Coronary artery (tissue), 2 donors: ENCODE measurements around the gene LSG1.

Source experiments
- DNase-seq: peaks from one replicate; pipeline ENCODE4 v3.0.0-alpha.2; 2017; ENCODE audit warnings: low spot score
- H3K27ac ChIP-seq, 2 donors: fragments of 200-600 bp; sonication (generic); one replicate each; pipeline ENCODE4 v1.5.1; 2016 to 2019
- H3K4me3 ChIP-seq: fragments of 200-600 bp; sonication (generic); 2 replicates; pipeline ENCODE4 v1.5.1; 2016; ENCODE audit warnings: mild to moderate bottlenecking, moderate library complexity
- TF ChIP-seq, protein P1 (sequence below): fragments of 200-600 bp; sonication (generic); IDR thresholded peaks from one replicate; pipeline ENCODE4 v1.5.1; 2019; ENCODE audit warnings: antibody characterized with exemption

LSG1 gene

DNA sequence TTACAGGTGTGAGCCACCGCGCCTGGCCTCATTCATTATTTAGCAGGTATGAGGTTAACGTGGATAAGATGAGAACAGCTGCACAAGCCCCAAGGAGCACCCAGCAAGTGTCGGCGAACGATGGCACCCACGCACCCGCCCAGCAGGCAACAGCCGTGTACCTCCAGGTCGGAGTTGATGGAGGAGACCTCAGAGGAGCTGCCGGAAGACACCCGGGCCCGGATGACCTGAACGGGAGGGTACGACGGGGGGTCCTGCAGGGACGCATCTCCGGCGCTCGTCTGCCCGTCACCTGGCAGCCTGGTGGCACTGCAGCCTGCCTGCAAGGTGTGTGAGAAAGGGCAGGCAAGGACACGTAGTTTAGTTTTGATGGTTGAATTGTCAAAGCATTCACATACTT, 67.9 kb downstream of the LSG1 start:
- TF ChIP-seq, protein P1, sequence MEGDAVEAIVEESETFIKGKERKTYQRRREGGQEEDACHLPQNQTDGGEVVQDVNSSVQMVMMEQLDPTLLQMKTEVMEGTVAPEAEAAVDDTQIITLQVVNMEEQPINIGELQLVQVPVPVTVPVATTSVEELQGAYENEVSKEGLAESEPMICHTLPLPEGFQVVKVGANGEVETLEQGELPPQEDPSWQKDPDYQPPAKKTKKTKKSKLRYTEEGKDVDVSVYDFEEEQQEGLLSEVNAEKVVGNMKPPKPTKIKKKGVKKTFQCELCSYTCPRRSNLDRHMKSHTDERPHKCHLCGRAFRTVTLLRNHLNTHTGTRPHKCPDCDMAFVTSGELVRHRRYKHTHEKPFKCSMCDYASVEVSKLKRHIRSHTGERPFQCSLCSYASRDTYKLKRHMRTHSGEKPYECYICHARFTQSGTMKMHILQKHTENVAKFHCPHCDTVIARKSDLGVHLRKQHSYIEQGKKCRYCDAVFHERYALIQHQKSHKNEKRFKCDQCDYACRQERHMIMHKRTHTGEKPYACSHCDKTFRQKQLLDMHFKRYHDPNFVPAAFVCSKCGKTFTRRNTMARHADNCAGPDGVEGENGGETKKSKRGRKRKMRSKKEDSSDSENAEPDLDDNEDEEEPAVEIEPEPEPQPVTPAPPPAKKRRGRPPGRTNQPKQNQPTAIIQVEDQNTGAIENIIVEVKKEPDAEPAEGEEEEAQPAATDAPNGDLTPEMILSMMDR = no peak
- H3K27ac ChIP-seq = no peak overlapping the region
- no peak overlapping the region for H3K4me3 ChIP-seq
- DNase-seq = peak; percentile 68

DNA sequence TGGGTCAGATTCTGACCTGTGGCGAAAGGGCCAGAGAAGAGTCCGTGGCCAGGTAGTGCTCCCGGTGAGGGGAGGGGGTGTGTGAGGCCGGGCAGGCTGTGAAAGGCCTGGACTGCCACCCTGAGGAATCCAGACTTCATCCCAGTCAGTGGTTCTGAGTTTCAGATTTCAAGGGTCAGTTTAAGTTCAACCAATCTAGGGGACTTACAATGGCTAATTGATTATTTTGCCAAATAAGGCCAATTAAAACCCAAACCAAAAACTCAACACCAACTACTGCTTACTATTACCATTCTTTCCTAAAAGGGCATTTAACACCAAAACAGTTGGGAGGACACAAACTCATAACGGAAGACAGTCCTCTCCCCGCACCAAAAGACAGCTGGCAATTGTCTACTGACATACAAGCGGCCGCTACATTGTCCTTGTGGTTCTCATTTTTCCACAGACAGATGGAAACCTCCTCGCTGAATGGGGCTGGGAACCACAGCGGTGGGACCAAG, 69.3 kb downstream of the LSG1 start:
- H3K27ac ChIP-seq = no peak overlapping the region
- TF ChIP-seq, protein P1 = no peak

DNA sequence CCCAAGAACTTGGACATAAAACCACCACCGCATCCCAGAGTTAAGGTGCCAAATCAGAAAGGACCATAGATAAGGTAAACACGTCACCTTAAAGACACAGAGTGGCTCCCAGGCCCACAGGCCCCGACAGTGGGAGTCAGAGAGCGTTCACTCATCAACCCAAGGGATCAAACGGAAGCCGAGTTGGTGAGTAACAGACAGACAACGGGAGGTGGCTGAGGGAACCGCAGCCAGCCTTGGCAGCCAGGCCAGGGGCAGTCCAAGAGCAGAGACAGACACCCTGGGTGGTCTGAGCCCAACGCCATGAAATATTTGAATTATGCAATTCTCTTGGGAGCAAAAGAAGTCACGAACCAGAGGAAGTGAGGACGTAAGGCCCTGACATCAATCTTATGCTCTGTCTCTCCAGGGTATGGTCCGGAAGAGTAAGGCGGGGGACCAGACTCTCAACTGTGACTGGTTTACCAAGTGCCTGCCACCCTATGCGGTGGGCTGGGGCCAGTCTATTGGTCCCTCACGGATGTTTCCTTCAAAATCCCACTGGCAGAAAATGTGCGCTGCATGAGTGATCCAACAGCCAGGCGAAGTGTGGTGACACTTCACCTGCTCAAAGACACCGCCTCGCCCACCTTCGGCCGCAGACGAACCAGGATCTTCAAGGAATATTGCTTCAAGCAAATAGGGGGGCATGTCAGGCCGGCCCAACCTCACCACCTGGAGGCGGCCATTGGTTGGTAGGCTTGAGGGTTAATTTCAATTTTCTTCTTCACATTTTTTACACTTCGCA, 73.0 kb downstream of the LSG1 start:
- H3K27ac ChIP-seq = no peak overlapping the region
- H3K4me3 ChIP-seq = no peak overlapping the region
- TF ChIP-seq, protein P1 = no peak
- DNase-seq = no peak

More for the DNA sequence above, 69.3 kb downstream of the LSG1 start:
- no peak for DNase-seq
- no peak overlapping the region for H3K4me3 ChIP-seq

DNA sequence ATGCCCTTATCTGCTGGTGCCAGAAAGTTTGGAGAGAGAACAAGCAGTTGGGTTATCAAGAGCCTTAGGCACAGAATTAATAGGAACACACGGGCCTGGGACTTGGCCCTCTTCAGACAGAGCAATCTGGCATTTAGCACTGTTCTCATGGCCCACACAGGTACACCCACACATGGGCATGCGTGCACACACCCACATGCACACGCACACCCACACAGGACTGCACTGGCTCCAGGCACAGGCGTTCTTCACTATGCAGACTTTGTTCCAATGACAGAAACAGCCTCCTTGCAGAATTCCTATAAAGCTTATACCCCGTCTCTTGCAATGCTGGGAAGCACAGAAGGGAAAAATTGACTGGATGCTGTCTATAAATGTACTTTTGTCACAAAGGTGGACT, 75.1 kb downstream of the LSG1 start:
- H3K27ac ChIP-seq = no peak overlapping the region
- H3K4me3 ChIP-seq = no peak overlapping the region
- no peak for DNase-seq
- TF ChIP-seq, protein P1 = no peak

DNA sequence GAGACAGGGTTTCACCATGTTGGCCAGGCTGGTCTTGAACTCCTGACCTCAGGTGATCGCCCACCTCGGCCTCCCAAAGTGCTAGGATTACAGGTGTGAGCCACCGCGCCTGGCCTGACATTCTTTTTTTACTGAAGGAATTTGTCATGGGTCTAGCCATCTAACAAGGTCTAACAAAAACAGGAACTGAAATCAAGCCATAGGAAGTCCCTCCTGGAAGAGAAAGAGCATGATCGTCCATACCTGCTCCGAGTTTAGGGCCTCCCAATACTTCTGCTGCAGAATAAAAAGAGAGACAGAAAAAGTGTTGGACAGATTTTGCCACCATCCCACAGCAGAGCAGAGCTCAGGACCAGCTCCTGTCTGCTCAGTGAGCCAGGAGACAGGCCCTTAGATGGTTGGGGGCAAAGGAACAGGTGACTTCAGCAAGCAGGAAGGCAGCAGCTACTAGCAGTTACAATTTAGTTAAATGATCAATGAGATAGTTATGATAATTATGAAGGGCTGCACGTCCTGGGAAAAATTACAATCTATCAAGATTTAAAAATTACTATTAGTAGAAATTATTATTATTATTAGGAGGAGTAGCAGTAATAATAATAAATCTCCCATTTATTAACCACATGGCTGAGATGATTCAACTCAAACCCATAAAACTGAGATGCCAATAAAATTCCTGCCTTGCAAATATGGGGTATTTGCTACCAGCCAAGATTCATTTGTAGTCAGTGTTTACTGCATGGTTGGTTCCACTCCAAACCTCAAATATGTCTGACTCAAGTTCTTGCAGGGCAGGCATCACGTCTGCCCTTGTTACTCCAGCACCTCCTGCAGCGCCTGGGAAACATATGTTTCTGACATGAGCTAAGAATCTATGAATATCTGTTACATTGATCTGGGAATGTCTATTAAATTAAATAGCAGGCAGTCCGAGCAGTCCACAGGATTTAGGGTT, 78.9 kb downstream of the LSG1 start:
- Histone ChIP-seq H3K4me3 (no peak overlapping the region), H3K27ac (peak overlapping the region; percentile 49 to 74)
- TF ChIP-seq, protein P1 = no peak
- no peak for DNase-seq
